Mucosa of descending colon (tissue), 3 donors: Measurements from ENCODE around the gene MMP26. TPM values are rescaled to one million over a fixed set of nuclear protein-coding genes. Genes with fewer than 3 reads are reported as not detected.

Experiments
- ATAC-seq: fragments of 200-7000 bp; cut with Tn5 transposase; one replicate; pipeline ENCODE4 v1.9.1; 2020; ENCODE audit warnings: mild to moderate bottlenecking, moderate library complexity
- DNase-seq, 3 donors: peaks; one replicate each; pipeline ENCODE4 v3.0.0-alpha.2; 2020
- H3K36me3 ChIP-seq: fragments of 200-600 bp; one replicate; pipeline ENCODE4 v1.8.0; 2021; ENCODE audit warnings: low read depth, mild to moderate bottlenecking
- H3K4me1 ChIP-seq: fragments of 200-600 bp; one replicate; pipeline ENCODE4 v1.8.0; 2021; ENCODE audit warnings: low read depth, mild to moderate bottlenecking
- H3K4me3 ChIP-seq: fragments of 200-600 bp; one replicate; pipeline ENCODE4 v1.8.0; 2021; ENCODE audit warnings: mild to moderate bottlenecking
- H3K9me3 ChIP-seq: fragments of 200-600 bp; one replicate; pipeline ENCODE4 v1.8.0; 2021; ENCODE audit warnings: mild to moderate bottlenecking
- intact Hi-C, 2 donors: fragments of 100-400 bp; cut with DNase I in 1 of 2; cut with micrococcal nuclease in 1 of 2; formaldehyde crosslinking; loops; one replicate each; pipeline versions ENCODE4 v1.11.0 to v1.11.1; 2022; cut with DNase I, micrococcal nuclease
- total RNA-seq, 3 donors: library from RNA; stranded (reverse); fragmentation: NEBNext Ultra II Directional in 2 of 3; extraction: Animal tissue kit (Norgen Biotek cat#: 25700) in 2 of 3; gene quantifications; one replicate each; pipeline versions ENCODE4 v1.2.1 to v1.2.4, GENCODE V29; 2021 to 2023
- TF ChIP-seq, protein P1 (sequence below): fragments of 200-600 bp; IDR thresholded peaks from one replicate; pipeline ENCODE4 v1.8.0; 2022; ENCODE audit warnings: antibody characterized with exemption, mild to moderate bottlenecking
- donor health status: DM: no; HTN: no; CAD: no; lungs with moderate emphysema.
- donor health status: DM: no; HTN: no; CAD: no.
- donor health status: DM: no; HTN: yes; CAD: no.

The MMP26 gene
- total RNA-seq, 3 donors from 2014 or later = not detected

GRCh38 chr11:4665424-4665823 lies 39.2 kb upstream of the MMP26 start:
- Histone ChIP-seq H3K36me3 (no peaks in the 10 kb centered on the region), H3K4me3 (no peak overlapping the region), H3K4me1 (no peaks in the 10 kb centered on the region), H3K9me3 (no peaks in the 10 kb centered on the region)
- TF ChIP-seq, protein P1, sequence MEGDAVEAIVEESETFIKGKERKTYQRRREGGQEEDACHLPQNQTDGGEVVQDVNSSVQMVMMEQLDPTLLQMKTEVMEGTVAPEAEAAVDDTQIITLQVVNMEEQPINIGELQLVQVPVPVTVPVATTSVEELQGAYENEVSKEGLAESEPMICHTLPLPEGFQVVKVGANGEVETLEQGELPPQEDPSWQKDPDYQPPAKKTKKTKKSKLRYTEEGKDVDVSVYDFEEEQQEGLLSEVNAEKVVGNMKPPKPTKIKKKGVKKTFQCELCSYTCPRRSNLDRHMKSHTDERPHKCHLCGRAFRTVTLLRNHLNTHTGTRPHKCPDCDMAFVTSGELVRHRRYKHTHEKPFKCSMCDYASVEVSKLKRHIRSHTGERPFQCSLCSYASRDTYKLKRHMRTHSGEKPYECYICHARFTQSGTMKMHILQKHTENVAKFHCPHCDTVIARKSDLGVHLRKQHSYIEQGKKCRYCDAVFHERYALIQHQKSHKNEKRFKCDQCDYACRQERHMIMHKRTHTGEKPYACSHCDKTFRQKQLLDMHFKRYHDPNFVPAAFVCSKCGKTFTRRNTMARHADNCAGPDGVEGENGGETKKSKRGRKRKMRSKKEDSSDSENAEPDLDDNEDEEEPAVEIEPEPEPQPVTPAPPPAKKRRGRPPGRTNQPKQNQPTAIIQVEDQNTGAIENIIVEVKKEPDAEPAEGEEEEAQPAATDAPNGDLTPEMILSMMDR = no peak
- intact Hi-C loops = no loop called here
- ATAC-seq = no peak
- DNase-seq = no peak

GRCh38 chr11:4671741-4672140 lies 32.8 kb upstream of the MMP26 start:
- Histone ChIP-seq H3K36me3 (no peaks in the 10 kb centered on the region), H3K4me1 (no peaks in the 10 kb centered on the region), H3K9me3 (no peaks in the 10 kb centered on the region), H3K4me3 (no peak overlapping the region)
- TF ChIP-seq, protein P1 = no peak
- intact Hi-C loops = no loop called here
- ATAC-seq = no peak
- DNase-seq = no peak

DNA sequence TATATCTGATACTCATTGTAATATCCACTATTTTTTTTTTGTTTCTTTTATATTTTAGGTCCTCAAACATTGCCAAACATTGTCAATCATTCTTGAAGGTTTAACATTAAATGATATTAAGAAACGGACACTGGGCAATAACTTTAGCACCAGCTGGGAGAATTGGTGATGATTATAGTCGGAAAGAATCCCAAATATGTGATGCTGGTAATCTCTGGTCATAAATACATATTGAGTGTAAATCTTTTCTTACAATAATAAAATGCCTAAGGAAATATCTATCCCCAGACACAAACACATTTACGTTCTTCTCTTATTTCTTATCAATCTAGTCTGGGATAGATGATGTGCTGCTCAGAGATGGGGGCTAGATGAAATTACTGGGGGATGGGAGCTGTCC lies 32.1 kb upstream of the MMP26 start:
- ATAC-seq (no peak), DNase-seq (no peak)
- H3K4me1 ChIP-seq = no peaks in the 10 kb centered on the region
- TF ChIP-seq, protein P1 = no peak
- no peak overlapping the region for H3K4me3 ChIP-seq
- intact Hi-C loops = no loop called here
- no peaks in the 10 kb centered on the region for H3K9me3 ChIP-seq
- H3K36me3 ChIP-seq = no peaks in the 10 kb centered on the region

- no peaks in the 10 kb centered on the region for H3K9me3 ChIP-seq
- intact Hi-C loops = no loop called here
- TF ChIP-seq, protein P1 = no peak
- no peak for DNase-seq
- ATAC-seq = no peak
- H3K36me3 ChIP-seq = no peaks in the 10 kb centered on the region
- H3K4me3 ChIP-seq = no peak overlapping the region
- no peaks in the 10 kb centered on the region for H3K4me1 ChIP-seq
Measured at GRCh38 chr11:4673781-4674180, 30.8 kb upstream of the MMP26 start.

- ATAC-seq (peak; percentile 43), DNase-seq (no peak)
- TF ChIP-seq, protein P1 = no peak
- no peak overlapping the region for H3K4me3 ChIP-seq
- H3K9me3 ChIP-seq = no peaks in the 10 kb centered on the region
- H3K36me3 ChIP-seq = no peaks in the 10 kb centered on the region
- intact Hi-C loops = no loop called here
- H3K4me1 ChIP-seq = no peaks in the 10 kb centered on the region
Measured at GRCh38 chr11:4677948-4678347, 26.6 kb upstream of the MMP26 start.

GRCh38 chr11:4680341-4680740 lies 24.2 kb upstream of the MMP26 start:
- Histone ChIP-seq H3K4me3 (no peak overlapping the region), H3K36me3 (no peaks in the 10 kb centered on the region), H3K9me3 (no peaks in the 10 kb centered on the region), H3K4me1 (no peaks in the 10 kb centered on the region)
- ATAC-seq (no peak), DNase-seq (no peak)
- intact Hi-C loops = no loop called here
- TF ChIP-seq, protein P1 = no peak
